PC-9 (cell line): ENCODE data around the gene PSMD7.

Source experiments
- EZH2 ChIP-seq: fragments of 200-600 bp; sonication (generic); IDR thresholded peaks from 2 replicates; pipeline ENCODE4 v1.8.0; 2017; ENCODE audit warnings: antibody characterized with exemption, low read depth
- TF ChIP-seq, protein P1 (sequence below): fragments of 200-600 bp; sonication (generic); conservative IDR thresholded peaks from 2 replicates; pipeline ENCODE4 v1.6.1; 2017; ENCODE audit warnings: mixed run types, antibody characterized with exemption, mild to moderate bottlenecking, moderate library complexity

DNA sequence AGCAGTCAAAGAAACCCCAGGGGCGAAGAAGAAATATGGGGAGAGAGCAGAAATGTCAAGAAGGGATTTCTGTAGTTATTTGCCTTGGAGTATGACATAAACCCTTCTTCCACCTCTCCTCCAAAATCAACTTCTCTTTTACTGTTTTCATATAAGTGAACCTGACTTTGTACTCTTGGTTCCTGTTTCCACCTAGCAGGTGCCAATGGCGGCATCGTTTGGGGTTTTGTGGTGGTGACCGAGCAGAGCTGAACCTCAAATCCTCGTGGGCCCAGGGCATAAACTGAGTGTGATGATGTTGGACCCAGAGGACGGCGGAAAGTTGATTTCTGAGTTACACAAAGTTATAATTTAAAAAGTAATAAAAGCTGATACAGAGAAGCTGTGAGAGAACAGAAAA is 39.6 kb upstream of the PSMD7 start:
- TF ChIP-seq EZH2, result no peak
- TF ChIP-seq, protein P1, sequence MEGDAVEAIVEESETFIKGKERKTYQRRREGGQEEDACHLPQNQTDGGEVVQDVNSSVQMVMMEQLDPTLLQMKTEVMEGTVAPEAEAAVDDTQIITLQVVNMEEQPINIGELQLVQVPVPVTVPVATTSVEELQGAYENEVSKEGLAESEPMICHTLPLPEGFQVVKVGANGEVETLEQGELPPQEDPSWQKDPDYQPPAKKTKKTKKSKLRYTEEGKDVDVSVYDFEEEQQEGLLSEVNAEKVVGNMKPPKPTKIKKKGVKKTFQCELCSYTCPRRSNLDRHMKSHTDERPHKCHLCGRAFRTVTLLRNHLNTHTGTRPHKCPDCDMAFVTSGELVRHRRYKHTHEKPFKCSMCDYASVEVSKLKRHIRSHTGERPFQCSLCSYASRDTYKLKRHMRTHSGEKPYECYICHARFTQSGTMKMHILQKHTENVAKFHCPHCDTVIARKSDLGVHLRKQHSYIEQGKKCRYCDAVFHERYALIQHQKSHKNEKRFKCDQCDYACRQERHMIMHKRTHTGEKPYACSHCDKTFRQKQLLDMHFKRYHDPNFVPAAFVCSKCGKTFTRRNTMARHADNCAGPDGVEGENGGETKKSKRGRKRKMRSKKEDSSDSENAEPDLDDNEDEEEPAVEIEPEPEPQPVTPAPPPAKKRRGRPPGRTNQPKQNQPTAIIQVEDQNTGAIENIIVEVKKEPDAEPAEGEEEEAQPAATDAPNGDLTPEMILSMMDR, result no peak
